GM18520 (cell line): Measurements from ENCODE around the gene MYO1E.

Experiments
- ATAC-seq: cut with Tn5 transposase; IDR thresholded peaks from one replicate; pipeline ENCODE4 v1.9.1; 2021; ENCODE audit not compliant: unreplicated experiment

Gene MYO1E

DNA sequence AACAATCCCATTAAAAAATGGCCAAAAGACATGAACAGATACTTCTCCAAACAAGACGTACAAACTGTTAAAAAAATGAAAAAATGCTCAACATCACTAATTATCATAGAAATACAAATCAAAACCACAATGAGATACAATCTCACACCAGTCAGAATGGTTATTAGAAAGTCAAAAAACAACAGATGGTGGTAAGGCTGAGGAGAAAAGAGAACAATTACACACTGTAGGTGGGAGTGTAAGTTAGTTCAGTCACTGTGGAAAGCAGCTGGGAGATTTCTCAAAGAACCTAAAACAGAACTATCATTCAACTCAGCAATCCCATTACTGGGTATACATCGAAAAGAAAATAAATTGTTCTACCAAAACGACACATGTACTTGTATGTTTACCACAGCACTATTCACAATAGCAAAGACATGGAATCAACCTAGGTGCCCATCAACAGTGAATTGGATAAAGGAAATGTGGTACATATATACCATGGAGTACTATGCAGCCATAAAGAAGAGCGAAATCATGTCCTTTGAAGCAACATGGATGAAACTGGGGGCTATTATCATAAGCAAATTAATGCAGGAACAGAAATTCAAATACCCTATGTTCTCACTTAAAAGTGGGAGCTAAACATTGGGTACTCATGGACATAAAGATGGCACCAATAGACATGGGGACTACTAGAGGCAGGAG, 51.5 kb downstream of the MYO1E start:
- no peak for ATAC-seq

DNA sequence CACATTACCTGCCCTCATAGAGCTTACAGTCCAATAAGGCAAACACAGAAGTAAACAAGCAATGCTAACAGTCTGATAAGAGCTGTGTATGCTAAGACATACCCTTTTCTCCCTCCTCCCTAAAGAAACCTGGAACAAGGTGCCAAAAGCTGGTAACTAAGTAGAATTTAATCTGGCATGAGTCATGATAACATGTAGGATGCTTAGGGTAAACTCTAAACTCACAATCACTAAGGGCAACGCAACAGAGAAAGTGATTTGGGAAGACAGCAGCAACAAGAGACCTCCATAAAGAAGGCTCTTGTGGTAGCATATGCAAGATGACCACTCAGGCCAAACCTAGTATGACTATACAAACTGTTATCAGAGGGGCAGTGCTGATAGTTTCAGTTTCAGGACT, 55.5 kb downstream of the MYO1E start:
- no peak for ATAC-seq

DNA sequence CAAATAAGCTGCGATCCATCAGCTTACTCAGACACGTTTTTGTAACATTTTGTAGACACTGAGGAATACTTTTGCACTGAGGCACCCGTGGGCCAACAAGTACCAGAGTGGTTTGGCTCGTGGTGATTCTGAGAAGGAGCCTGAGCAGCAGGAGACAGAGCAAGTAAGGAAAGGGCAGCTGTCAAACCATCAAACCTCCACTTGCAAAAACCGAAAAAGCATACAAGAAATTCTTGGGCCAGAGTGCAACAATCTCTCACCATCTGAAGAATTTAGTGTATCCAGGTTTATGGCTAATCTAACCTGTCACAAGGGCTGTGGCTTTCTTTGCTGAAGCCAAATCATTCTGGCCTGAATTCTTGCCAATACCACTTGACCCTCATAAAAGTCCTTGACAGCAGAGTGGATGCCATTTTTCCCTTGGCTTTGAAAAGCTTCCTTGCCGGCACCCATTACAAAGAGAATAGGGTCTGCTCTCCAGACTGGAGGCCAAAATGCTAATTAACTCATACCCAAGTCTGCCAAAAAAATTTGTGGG, 56.7 kb downstream of the MYO1E start:
- no peak for ATAC-seq

DNA sequence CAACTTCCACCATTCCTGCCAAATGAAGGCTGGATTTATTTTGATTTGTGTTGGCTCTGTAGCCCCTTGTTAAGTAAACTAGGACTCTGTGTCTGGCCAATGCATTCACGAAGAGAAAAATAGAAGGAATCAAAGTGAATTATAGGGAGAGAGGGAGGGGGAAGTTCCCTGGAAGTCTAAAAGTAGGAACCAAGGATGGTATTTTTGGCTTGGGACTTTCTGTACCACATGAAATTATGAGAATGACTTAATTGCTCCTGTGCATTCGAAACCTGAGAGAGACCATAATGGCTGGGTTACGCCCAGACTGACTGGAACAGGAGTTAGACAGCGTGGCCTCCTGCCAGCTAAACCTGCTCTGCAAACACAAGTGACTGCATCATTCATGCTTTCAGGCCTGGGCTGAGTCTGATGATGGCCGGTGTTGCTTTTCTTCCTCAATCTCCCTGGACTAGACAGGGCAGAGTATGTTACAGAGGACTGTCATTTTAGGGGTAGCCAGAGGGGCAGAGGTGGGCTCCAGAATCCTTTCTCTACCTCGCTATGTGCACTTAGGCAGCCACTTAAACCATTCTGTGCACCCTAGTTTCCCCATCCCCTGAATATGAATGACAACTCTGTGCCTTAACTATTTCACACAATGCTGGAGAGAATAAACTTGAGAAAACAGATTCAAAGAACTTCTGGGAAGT, 58.9 kb downstream of the MYO1E start:
- ATAC-seq, result peak; percentile 70

DNA sequence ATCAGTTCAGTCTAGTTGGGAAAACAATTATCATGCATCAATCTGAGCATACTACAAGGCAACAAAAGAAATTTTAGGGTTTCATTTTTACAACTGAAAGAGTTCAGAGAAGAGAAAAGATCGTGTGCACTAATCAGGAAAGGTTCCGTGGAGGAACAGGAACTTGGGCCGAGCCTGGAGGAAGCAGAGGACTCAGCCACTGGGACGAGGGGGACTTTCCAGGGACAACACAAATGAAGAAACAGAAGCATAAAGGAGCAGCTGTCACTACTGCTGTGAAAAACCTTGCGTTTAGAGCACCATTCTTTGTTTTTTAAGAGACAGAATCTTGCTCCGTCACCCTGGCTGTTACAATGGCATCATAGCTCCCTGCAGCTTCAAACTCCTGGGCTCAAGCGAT, 60.5 kb downstream of the MYO1E start:
- ATAC-seq, result no peak

DNA sequence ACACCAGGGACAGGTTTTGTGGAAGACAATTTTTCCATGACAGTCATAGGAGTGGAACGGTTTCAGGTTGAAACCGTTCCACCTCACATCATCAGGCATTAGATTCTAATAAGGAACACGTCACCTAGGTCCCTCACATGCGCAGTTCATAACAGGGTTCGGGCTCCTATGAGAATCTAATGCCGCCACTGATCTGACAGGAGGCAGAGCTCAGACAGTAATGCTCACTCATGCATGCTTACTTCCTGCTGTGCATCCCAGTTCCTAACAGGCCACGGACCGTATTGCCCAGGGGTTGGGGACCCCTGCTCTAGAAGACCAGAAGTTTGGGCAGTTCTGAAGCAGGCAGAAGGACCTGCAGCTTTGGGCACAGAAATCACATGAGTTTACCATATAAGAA, 61.5 kb downstream of the MYO1E start:
- no peak for ATAC-seq

DNA sequence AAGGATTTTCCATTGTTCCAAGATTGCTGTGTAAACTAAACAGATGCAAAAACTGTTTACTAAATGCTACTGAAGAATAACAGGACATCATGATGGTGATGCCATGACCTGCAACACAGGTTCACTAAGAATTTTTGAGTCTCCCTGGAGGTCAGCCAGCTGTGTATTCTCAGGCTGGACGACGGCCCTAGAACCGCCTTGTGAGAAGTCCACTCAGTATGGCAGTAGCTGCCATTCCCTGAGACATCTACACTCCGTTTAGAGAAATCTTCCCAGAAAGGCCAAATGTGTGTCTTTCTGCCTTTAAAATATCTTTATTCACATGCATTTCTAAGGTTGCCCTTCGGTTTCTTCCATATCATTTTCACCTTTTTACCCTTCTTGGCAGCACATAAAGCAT, 63.3 kb downstream of the MYO1E start:
- no peak for ATAC-seq

DNA sequence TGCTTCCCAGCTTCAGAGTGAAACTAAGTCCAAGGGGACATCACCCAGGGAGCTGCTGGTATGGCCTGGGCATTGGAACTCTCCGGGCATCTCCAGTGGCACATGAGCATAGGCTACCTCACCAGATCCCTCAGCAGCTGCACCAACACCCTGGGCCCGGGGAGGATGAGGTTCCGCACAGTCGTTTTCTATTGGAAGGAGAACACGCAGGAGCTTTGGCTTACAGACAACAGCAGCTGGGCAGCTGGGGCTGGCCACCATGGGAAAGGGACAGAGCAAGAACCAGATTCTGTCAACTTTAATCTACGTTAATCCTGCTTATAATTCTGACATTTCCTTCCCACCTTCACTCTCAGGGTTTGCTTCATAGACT, 65.5 kb downstream of the MYO1E start:
- ATAC-seq, result no peak

DNA sequence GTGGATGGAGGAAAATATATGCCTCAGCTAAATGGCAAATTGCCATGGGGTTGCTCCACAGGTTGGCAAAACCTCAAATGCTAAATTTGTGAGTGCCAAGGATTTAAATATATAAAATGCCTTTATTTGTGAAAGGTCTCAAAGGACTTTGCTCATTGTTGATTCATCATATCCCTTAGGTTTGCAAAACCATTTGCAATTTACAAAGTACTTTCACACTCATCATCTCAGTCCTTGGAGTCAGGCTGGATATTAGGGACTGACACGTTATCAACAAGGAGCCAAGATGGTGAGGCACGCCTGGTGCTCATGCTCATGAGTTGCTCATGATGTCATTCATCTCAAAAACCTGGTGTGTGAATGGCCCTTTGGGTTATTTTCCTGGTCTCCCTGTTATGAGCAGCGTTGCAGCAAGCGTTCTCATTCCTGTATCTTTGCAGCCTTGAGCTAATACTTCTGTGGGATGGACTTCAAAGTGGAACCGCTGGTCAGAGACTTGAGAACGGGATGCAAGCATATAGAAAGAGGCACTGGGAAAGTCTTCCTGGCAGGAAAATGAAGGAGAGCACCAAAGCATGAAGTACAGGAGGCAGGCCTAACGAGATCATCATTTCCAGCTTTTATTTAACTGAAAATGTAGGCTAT, 66.0 kb downstream of the MYO1E start:
- no peak for ATAC-seq

DNA sequence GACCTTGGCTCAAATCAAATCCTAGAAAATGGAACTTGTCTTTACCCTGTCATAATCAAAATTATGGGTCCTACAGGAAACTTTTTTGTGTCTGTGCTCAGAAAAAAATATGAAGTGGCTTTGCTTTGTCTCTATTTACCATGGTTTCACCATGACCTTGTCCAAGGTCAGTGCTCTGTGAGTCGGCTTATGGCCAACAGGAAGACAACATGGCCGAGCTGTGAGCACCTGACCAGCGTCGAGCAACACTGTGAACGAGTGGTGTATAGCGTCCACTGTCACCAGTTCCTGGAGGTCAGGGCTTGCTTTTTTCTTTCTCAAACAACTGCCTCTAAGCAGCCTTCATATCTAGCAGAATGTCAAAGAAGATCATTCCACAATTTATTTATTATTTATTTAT, 67.9 kb downstream of the MYO1E start:
- ATAC-seq, result no peak

DNA sequence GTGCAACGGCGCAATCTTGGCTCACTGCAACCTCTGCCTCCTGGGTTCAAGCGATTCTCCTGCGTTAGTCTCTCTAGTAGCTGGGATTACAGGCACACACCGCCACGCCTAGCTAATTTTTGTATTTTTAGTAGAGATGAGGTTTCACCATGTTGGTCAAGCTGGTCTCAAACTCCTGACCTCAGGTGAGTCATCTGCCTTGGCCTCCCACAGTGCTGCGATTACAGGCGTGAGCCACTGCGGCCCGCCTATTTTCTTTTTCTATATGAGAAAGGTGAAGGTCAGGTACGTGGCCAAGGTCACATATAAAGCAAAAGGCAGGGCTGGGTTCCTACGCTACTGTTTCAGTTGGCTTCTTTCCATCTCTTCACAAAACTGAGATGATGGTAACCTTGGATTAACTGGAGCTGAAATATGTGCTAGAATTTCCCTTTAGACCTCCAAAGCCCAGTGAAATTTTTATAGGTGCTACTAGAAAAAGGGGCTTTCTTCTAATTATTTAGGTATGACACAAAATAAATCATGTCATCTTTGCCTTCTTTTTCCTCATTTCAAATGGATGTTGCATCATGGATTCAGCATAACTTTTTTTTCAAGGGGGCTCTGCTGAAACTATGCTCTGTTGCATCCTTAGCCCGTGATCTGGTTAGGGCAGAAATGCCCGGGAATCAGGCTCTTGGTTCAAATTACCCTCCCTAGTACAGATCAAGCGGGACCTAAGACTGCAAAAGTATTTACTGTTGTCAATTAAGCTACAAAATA, 68.5 kb downstream of the MYO1E start:
- ATAC-seq, result no peak

DNA sequence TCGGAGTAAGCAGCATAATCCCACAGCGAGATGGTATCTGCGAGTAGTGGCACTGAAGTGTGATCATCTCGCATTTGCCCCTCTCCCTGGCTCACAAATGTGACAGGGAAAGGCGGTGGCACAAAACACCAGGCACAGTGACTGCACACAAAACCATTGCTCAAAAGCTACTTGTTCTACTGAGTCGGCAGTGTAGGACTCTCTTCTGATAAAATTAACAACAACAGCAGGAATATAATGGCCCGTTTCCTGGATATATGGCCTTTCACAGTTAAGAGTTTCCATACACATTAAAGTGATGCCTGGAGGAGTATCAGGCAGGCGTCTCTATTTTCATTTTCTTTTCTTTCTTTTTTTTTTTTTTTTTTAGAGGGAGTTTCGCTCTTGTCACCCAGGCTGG, 69.0 kb downstream of the MYO1E start:
- no peak for ATAC-seq

DNA sequence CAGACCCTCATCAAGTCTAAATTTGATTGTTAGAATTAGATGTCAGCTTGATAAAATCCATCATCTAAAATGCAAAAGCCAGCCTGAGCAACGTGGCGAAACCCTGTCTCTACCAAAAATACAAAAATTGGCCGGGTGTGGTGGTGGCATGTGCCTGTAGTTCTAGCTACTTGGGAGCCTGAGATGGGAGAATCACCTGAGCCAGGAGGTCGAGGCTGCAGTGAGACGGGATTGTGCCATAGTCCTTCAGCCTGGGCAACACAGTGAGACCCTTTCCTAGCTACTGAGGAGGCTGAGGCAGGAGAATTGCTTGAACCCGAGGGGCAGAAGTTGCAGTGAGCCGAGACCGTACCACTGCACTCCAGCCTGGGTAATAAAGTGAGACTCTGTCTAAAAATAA, 69.5 kb downstream of the MYO1E start:
- no peak for ATAC-seq

DNA sequence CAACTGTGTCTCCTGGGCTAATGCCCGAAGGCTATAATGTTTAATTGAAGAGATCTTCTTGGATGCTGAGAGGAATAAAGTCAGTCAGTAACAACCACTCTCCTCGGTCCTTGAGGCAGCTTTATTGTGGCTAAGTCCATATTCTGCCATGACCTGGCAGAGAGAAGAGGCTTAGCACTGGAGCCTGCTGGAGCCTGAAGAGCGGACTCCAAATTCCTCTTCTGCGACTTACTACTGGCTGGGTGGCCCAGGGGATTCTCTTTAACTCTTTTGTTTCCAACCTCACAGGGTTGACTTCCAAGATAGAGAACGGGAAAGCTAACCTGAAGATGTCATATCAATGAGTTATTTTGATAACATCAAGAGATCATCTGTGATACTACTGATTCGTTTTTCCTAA, 71.1 kb downstream of the MYO1E start:
- no peak for ATAC-seq

DNA sequence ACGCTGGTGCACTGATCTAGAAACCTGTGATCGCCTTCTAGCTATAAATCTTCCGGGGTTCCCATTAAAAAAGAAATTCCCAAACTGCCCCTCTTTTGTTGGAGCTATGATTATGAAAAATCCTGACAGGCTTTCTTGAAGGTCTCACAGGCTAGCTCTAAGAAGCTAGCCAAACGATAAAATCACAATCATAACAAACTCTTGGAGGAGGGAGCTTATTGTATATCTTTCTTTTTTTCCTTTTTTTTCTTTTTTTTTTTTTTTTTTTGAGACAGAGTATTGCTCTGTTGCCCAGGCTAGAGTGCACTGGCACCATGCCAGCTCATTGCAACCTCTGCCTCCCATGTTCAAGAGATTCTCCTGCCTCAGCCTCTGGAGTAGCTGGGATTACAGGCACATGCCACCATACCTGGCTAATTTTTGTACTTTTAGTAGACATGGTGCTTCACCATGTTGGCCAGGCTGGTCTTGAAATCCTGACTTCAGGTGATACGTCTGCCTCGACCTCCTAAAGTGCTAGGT, 72.0 kb downstream of the MYO1E start:
- no peak for ATAC-seq

DNA sequence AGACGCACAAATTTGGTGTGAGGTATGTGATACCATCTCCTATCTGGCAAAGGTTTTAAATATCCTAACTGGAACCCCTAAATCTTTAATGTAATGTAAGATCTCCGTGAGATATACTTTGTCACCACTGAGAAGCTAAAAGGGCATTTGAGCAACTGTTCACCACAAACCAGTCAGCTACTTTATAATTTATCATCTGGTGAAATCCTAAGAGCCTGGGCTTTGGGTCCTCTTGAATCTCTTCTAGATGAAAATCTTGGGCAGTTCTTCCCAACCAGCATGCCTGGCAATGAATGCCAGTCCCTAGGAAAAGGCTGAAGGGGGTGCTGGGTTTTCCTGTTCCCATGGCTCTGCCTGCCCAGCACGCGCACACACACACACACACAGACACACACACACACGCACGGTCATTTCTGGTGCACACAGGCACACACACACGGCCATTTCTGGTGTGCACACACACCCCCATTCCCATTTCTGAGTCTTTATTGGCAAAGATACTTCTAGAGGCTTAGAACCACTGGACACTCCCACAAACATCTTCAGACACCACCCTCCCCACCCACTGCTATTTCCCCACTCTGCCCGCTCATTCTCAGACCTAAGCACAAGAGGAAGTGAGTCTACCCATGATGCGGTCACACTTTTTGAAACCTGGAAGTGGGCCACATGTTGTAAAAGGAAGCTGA, 72.6 kb downstream of the MYO1E start:
- peak; percentile 41 for ATAC-seq

DNA sequence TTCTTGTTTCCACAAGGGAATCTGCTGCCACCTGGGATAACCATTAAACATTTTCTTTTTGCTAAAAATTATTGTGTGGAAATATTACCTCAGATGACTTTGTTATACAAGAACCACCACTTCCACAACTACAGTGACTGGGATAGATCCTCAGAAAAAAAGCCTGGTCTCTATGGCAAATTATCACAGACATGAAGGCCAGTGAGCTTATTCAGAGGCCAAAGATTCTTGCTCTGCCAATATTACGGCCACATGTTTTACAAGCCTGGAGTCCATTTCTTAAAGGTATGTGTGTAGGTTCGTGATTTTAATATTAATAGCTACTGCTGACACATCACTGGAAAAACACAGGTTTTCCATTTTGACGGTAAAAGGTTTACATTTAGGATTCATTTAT, 73.8 kb downstream of the MYO1E start:
- ATAC-seq, result no peak

DNA sequence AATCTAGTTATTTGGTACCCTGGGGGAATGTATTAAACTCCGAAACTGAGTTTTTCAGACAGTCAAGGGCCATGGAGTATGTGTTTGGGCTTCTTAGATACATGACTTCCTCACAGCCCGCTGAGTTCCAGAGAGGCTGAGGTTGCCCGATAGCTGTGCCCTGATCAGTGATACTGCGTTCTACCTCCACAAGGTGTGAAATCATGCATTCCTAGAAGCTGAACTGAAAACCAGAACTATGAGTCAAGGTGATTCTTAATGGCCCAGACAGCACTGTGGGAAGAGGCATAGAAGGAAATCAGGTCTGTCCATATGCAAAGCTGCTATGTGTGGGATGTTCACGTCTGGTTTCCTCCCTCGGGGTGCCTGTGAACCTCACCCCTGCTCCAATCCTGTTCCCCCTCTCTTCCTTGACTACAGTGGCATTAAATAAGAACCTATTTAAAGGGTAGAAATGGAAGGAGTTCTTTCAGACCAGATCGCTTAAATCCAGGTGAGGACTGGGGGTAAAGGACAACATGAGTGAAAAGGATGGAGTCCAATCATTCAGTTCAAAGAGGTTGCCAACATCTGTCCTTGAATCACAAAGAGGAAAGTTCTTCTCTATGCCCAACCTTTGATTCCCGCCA, 74.3 kb downstream of the MYO1E start:
- peak; percentile 73 for ATAC-seq

DNA sequence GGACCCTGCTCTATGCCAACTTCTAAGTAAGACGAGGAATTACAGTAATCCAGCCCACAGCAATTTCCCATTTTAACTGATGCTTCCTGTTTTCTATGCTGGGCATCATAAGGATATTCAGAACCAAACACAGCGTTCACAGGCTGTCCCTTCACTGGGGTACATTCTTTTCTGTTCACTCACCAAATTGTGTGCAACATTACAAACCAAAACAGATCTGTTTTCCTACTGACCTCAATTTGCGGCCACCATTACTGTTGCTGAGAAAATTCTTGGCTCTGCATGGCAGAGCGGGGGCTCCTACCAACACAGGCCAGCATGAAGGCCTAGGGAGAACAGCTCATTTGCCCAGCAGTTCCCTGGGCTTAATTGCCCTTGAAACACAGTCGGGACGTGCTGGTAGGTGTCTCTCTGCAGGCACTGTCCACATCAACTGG, 76.5 kb downstream of the MYO1E start:
- no peak for ATAC-seq
